ENCODE results near the gene PLEKHA6.
A peak's percentile ranks its signal among the peaks of the same experiment; 100 is the strongest.

GRCh38 chr1:204359474-204360255 is at the start of gene PLEKHA6:
- TF ChIP-seq CTCF (IDR thresholded peaks at IDR 0.05), result peak; percentile 11 to 36 (median 22)
- no peak for TF ChIP-seq POLR2A (IDR thresholded peaks at IDR 0.05)
